Adrenal gland (tissue), 12 donors: ENCODE data around the gene MAB21L2. TPM values are rescaled to one million over a fixed set of nuclear protein-coding genes. Genes with fewer than 3 reads are reported as not detected.
A peak's percentile ranks its signal among the peaks of the same experiment; 100 is the strongest.

Experiments used
- DNase-seq, 7 donors: peaks; one replicate each; pipeline ENCODE4 v3.0.0-alpha.2; 2019 to 2020
- H3K27ac ChIP-seq, 5 donors: fragments of 200-600 bp; sonication (generic) in 4 of 5; 1 replicate in 3 of 5; 2 replicates in 2 of 5; pipeline versions ENCODE4 v1.5.1 to v1.8.0; 2016 to 2020; ENCODE audit warnings: mild to moderate bottlenecking in 1 of 5
- H3K27me3 ChIP-seq: fragments of 200-600 bp; 2 replicates; pipeline ENCODE4 v1.8.0; 2021
- H3K36me3 ChIP-seq, 2 donors: fragments of 200-600 bp; replicated peaks in 1 of 2; 1 replicate in 1 of 2; 2 replicates in 1 of 2; pipeline versions ENCODE4 v1.5.1 to v1.8.0; 2018 to 2022
- H3K4me1 ChIP-seq, 2 donors: fragments of 200-600 bp; replicated peaks in 1 of 2; 1 replicate in 1 of 2; 2 replicates in 1 of 2; pipeline versions ENCODE4 v1.5.1 to v1.8.0; 2018 to 2021
- H3K4me3 ChIP-seq, 4 donors: fragments of 200-600 bp; sonication (generic) in 3 of 4; one replicate each; pipeline ENCODE4 v1.5.1; 2016 to 2018
- H3K9me3 ChIP-seq, 3 donors: fragments of 200-600 bp; sonication (generic) in 1 of 3; replicated peaks in 1 of 3; 1 replicate in 2 of 3; 2 replicates in 1 of 3; pipeline versions ENCODE4 v1.5.1 to v1.8.0; 2016 to 2021
- CTCF ChIP-seq, 6 experiments: fragments of 450-650 bp in 4 of 6; fragments of 200-600 bp in 2 of 6; sonication (generic) in 1 of 6; IDR thresholded peaks; 1 replicate in 5 of 6; 2 replicates in 1 of 6; pipeline versions ENCODE4 v1.5.1 to v1.8.0; 2016 to 2021; ENCODE audit warnings: antibody characterized with exemption in 6 of 6, mild to moderate bottlenecking in 2 of 6, moderate library complexity in 1 of 6
- POLR2A ChIP-seq, 2 donors: fragments of 450-650 bp; IDR thresholded peaks; one replicate each; pipeline ENCODE4 v1.6.1; 2017; ENCODE audit warnings: antibody characterized with exemption in 2 of 2, mild to moderate bottlenecking in 2 of 2, moderate library complexity in 1 of 2
- WGBS, 4 donors: extraction: QIAGEN DNeasy Blood & Tissue Kit in 2 of 4; methylation state at CpG; one replicate each; pipeline versions ENCODE4 v1.1.5 to v1.1.7; 2013 to 2017; 5-methylcytosine and 5-hydroxymethylcytosine counted together
- intact Hi-C, 2 donors: fragments of 100-400 bp; cut with DNase I; formaldehyde crosslinking; loops; one replicate each; pipeline versions ENCODE4 v1.14.1 to v1.15.0; 2022 to 2023
- polyA plus RNA-seq, 3 donors: library from polyadenylated mRNA; stranded (reverse); fragments of 200-250 nt in 2 of 3; fragments of 350-450 nt in 1 of 3; fragmentation: Illumina TruSeq in 1 of 3; extraction: RNeasy Lipid Tissue Mini Kit (QIAGEN cat#74804) in 1 of 3; gene quantifications; one replicate each; pipeline ENCODE4 v1.2.3, GENCODE V29; 2013 to 2014
- total RNA-seq, 9 donors: library from RNA; depleted of rRNA in 4 of 9; stranded (reverse); fragments of >200 nt in 4 of 9; fragments of 120-200 nt in 1 of 9; fragmentation: NEBNext Ultra II Directional in 1 of 9; extraction: Animal tissue kit (Norgen Biotek cat#: 25700) in 1 of 9; gene quantifications; one replicate each; pipeline versions ENCODE4 v1.1.0 to v1.2.4, GENCODE V29; 2013 to 2023
- donor health status: healthy with polysubstance abuse.
- donor health status: Bipolar disorder and iron deficiency.
- donor health status: DM: yes; HTN: yes; CAD: no.
- donor health status: DM: no; HTN: no; CAD: no.
- donor health status: DM: no; HTN: no; CAD: no.
- donor health status: DM: yes; HTN: yes; CAD: no.

MAB21L2 gene
- total and polyA plus RNA-seq, 12 donors, result 0.31 to 7.5 (median 3.3) TPM; not detected in 4

- 93 to 97% (median 95%) methylated on average over 5 of the region's 5 CpGs for WGBS, 4 donors
- H3K4me3 ChIP-seq, result no peak overlapping the region
Observed at GRCh38 chr4:150590631-150591030, 8.7 kb downstream of the MAB21L2 start.

GRCh38 chr4:150591406-150591805 lies 9.5 kb downstream of the MAB21L2 start:
- no peak for TF ChIP-seq POLR2A (IDR thresholded peaks at IDR 0.05)
- TF ChIP-seq CTCF (IDR thresholded peaks at IDR 0.05), result no peak
- Histone ChIP-seq H3K27ac (no peak overlapping the region), H3K27me3 (no peaks in the 10 kb centered on the region), H3K9me3 (no peaks in the 10 kb centered on the region), H3K36me3 (no peaks in the 10 kb centered on the region), H3K4me1 (no peaks in the 10 kb centered on the region), H3K4me3 (no peak overlapping the region)
- intact Hi-C loops, result no loop called here
- 85 to 90% (median 87%) methylated on average over 5 of the region's 5 CpGs for WGBS, 4 donors
- peak in 1 of 7 donors; percentile 57 for DNase-seq

More at GRCh38 chr4:150590631-150591030, 8.7 kb downstream of the MAB21L2 start:
- intact Hi-C loops, result no loop called here
- Histone ChIP-seq H3K27ac (no peak overlapping the region), H3K4me1 (no peaks in the 10 kb centered on the region), H3K9me3 (no peaks in the 10 kb centered on the region), H3K27me3 (no peaks in the 10 kb centered on the region), H3K36me3 (no peaks in the 10 kb centered on the region)
- TF ChIP-seq CTCF (IDR thresholded peaks at IDR 0.05) (no peak), POLR2A (IDR thresholded peaks at IDR 0.05) (no peak)
- DNase-seq, result no peak

DNA sequence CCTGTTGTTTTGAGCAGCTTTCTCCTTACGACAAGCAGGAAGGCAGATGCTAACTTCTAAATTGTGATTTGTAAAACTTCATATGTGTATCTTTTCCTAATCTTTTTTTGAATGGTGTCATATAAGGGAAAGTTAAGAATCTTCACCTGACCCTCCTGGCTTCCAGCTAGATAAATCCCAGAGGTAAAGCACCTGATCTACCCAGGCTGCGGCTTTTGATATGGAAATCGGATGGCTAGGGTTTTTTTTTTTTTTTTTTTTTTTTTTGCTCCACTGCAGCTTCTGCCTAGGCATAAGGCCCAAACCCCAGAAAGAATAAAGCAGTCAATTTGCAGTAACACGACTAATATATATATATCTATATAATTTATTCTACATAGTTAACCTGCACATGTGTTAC lies 10.0 kb downstream of the MAB21L2 start:
- Histone ChIP-seq H3K9me3 (no peaks in the 10 kb centered on the region), H3K27me3 (no peaks in the 10 kb centered on the region), H3K4me3 (no peak overlapping the region), H3K36me3 (no peaks in the 10 kb centered on the region), H3K27ac (no peak overlapping the region), H3K4me1 (no peaks in the 10 kb centered on the region)
- WGBS, 4 donors, result 88 to 96% (median 91%) methylated on average over 4 of the region's 4 CpGs
- no peak for DNase-seq
- TF ChIP-seq CTCF (IDR thresholded peaks at IDR 0.05) (no peak), POLR2A (IDR thresholded peaks at IDR 0.05) (no peak)
- intact Hi-C loops, result no loop called here

DNA sequence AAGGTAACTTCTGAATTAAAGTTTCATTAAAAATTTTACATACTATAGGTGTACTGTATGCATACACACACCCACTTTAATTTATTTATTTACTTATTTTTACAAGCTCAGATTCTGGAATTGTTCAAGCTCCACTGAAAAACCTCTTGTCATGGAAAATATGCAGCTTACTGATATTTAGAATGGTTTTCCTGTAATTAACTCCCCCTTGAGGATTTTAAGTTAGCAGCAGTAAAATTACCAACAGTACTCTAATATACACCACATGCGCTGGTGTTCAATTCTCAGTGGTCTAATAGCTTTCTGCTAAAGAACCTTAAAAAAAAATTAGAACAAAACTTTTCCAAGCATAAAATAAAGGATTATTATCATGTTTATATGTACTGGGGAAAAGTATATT lies 12.0 kb downstream of the MAB21L2 start:
- TF ChIP-seq CTCF (IDR thresholded peaks at IDR 0.05), result peak in 3 of 6 experiments; percentile 9 to 24 (median 11)
- no peak for TF ChIP-seq POLR2A (IDR thresholded peaks at IDR 0.05)
- H3K9me3 ChIP-seq, result no peaks in the 10 kb centered on the region
- H3K27ac ChIP-seq, result no peak overlapping the region
- no peak for DNase-seq
- H3K4me3 ChIP-seq, result no peak overlapping the region
- intact Hi-C loops, result no loop called here
- no peaks in the 10 kb centered on the region for H3K36me3 ChIP-seq
- H3K4me1 ChIP-seq, result no peaks in the 10 kb centered on the region
- no peaks in the 10 kb centered on the region for H3K27me3 ChIP-seq
- WGBS, 4 donors, result 89 to 100% (median 92%) methylated on average over 1 of the region's 1 CpG
